HG03457 (cell line): ENCODE results near the gene CERS3.
"Not testable (repeated sequence)": the region's sequence is repeated elsewhere in the genome, so short reads cannot be mapped to it uniquely, and the experiment has no call there.

Experiments used
- ATAC-seq: cut with Tn5 transposase; IDR thresholded peaks from one replicate; pipeline ENCODE4 v1.9.1; 2021; ENCODE audit warnings: moderate number of reproducible peaks; ENCODE audit not compliant: unreplicated experiment

CERS3 gene

DNA sequence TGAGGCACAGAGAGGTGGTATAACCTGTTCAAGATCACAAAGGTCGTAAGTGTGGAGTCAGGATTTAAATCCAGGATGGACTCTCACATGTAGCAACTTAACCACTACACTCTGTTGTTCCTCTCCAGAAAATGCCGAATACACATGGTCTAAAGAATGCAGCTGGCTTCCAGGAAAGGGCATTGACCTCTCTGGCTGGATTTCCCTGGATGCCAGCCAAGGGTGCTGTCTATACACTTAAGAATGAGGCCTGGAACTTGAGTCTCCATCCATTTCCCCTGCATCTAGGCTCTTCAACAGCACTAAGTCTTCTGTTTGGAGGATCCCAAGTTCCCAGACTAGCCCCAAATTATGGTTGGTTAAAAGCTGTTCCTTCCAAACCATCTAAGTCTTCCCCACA lies 60.5 kb downstream of the CERS3 start:
- no peak for ATAC-seq

DNA sequence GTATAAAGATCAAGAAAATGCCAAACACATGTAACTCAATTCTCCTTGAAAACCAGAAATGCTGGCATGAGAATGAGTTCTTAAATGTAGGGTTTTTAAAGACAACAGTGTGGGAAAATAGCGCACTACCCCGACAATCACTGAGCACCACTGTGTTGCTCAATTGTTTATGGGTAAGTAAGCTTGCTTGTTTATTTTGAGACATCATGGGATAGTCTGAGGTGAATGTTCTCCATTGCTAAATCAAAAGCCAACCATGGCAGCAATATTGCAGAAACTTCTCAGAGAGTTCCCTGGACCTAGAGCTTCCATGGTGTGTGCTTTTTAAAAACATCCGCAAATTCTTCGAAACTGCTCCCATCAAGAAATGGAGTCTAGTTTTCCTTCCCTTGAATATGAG lies 62.7 kb downstream of the CERS3 start:
- ATAC-seq = no peak

DNA sequence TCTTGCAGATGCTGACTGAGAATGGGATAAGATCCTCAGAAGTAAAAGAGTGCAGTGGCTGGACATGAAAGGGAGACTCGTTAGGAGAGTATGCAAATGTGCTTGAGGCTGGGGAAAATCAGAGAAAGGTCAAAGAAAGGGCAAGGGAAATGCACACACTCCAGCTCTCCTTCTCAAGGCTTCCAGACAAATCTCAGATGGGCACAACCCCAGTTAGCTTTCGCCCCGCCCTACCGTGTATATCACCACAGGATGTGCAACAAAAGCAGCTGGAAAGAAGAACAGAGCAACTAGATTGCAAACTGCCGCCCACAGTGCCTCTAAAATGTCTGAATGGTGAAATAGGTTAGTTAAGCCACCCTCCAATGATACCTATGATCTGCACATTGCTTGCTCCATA lies 63.9 kb downstream of the CERS3 start:
- no peak for ATAC-seq

DNA sequence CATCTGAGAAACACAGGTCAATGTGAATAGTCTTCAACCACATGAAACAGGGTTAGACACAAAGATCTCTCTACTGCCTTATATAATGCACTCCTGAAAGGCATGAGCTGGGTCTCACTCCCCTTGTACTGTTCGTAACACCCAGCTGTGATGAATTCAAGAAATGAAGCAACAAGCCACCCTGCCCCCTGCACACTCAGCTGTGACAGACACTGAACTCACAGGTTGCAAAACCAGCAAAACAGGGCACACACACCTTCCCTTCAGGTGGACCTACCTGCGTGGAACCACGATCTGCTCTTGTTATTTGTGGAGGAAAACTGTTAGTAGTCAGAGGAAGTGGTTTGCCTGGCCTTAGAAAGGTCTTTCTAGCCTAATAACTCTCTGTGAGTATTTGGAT lies 64.5 kb downstream of the CERS3 start:
- ATAC-seq = no peak

DNA sequence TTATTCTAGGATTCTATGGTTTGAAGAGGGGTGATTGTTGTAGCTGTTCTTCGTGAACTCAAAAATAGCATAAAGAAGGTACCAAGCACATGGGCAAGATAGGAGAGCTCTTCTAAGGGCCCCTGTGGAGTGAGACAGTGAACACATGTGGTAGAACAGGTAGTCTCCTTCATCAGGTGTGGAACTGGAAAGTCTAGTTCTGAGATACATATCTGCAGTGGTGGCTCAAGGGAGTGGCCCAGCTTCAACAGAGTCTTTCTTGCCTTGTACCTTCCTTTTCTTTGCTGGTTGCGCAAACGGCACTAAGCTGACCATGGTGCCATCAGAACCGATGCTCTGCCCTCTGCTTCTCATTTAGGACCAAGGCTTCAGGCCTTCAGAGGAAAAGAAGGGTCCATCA lies 65.2 kb downstream of the CERS3 start:
- no peak for ATAC-seq

DNA sequence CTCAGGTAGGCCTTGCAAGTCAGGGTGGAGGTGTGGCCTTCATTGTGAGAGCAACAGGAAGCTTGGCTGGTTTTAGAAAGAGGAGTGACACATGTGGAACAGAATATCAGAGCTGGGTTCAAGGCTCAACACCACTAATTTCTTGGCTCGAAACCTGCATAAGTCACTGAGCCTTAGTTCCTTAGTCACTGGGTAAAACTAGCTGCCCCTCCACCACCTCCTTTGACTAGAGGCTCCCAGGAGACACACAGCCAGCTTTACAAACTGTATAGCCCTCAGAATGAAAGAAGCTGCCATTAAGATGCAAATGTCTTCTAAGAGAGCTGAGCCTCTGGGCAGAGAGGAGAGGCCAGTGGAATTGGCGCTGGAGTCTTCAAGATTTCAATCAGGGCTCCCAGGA lies 67.7 kb downstream of the CERS3 start:
- ATAC-seq = no peak

DNA sequence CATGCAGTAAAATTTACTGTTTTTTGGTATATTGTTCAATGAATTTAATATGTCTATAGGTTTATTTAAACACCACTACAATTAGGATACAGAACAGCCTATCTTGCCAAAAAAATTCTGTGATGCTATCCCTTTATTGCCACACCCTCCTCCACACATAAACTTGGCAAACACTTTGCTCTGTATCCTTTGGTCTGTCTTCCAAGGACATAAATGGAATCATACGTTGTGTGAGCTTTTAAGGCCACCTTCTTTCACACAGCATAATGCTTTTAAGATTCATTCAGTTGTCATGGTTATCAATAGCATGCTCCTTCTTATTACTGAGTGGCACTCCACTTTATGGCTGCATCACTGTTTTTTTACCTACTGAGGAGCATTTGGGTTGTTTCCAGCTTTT lies 71.5 kb downstream of the CERS3 start:
- ATAC-seq = no peak

DNA sequence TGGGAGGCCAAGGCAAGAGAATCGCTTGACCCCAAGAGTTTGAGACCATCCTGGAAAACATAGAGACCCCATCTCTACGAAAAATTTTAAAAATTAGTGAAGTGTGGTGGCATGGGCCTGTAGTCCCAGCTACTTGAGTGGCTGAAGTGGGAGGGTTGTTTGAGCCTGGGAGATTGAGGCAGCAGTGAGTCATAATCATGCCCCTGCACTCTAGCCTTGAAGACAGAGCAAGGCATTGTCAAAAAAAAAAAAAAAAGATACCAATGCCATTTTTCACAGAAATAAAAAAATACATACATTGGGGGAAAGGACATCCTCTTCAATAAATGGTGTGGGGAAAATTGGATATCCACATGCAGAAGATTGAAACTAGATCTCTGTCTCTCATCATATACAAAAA lies 74.6 kb downstream of the CERS3 start:
- no peak for ATAC-seq

DNA sequence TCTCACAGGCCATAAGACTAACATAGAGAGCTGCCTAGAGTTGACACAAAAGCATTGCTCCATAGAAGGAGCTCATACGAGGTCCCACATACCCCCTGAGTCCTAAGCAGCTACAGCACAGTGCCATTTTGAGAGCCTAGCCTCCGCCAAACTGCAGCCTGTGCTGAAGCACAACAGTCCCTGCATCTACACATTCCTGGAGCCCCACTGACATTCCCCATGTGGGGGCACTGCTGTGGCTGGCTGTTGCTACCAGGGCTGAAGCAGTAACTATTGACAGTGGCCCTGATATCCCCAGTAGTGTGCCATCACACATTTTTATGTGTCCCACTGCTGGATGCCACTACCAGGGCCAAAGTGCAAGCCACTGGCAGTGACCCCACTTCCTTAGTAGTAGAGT lies 80.3 kb downstream of the CERS3 start:
- ATAC-seq = no peak

DNA sequence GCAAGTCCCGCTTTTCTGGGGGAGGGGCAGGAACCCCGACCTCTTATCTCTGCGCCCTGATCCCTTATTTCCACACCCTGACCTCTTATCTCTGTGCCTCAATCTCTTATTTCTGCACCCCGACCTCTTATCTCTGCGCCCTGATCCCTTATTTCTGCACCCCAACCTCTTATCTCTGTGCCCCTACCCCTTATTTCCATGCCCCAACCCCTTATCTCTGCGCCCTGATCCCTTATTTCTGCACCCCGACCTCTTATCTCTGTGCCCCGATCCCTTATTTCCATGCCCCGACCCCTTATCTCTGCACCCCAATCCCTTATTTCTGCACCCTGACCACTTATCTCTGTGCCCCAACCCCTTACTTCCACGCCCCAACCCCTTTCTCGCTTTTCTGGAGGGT lies 87.7 kb downstream of the CERS3 start:
- ATAC-seq = not testable (repeated sequence)

DNA sequence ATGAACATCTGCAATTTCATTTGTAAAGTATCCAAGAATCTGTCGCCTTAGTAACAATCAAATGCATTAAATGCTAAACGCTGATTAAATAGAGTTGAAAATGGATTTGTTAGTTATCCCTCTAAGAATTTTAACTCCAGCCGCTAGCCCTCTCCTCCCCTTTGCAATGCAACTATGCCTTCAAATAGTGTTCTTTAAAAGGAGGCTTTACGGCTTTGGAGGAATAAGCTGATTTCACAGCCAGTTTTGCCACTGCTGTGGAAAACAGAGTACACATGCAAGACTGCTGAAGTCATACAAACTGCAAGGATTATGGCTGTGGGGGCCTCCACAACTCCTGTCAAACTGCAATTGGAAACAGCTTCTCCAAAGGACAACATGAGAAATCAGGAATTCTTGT lies 89.2 kb downstream of the CERS3 start:
- no peak for ATAC-seq

DNA sequence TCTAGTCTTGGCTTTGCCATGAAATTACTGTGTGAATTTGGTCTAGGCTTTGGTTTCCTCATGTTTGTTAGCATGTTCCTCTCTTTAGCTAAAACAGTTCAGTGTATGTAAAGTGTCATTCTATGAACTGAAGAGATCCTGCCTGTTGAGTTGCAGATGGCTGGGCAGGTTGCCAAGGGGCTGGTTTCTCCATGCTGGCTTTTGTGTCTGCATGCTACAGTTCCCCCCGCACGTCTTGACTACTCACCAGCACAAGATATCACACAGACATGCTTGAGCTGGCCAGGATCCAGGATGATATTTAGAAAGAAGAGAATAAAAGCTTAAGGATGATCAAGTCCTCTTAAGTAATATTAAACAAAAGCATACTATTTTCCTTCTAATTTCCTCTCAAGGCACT lies 90.2 kb downstream of the CERS3 start:
- no peak for ATAC-seq

DNA sequence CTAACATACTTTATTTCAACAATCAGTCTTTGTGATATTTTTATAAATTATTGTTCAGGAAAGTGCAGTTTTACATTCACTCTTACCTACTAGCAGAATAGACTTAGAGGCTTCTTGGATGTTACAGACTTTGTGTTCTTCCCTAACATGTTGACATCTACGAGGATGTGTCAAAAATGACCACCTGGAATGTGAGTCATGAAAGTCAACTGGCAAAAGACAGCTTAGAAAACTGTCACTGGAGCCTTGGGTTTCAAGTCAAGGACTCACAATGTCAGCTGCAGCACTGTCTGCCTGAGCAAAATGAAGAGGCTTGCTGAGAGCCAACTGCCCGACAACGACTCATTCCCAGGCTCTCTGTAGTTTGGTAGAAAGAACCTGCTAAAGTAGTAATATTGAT lies 91.5 kb downstream of the CERS3 start:
- ATAC-seq = no peak

DNA sequence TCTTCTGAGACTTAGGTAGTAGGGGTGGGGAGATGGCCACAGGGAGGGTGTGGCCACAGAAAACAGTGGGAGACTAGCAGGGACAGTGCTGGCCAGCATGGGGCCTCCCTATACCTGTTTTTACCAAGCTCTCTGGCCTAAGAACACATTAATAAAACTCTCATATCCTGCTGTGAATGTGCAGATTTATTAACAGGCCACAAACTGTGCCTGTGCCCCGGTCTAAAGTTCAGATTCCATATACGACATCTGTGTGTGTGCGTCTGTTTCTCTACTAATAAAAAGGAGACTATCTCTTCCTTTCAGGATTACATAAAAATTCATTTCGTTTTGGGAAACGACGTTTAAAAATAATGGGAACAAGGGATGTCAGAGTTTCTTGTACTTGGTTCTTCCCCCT lies 94.2 kb downstream of the CERS3 start:
- no peak for ATAC-seq

DNA sequence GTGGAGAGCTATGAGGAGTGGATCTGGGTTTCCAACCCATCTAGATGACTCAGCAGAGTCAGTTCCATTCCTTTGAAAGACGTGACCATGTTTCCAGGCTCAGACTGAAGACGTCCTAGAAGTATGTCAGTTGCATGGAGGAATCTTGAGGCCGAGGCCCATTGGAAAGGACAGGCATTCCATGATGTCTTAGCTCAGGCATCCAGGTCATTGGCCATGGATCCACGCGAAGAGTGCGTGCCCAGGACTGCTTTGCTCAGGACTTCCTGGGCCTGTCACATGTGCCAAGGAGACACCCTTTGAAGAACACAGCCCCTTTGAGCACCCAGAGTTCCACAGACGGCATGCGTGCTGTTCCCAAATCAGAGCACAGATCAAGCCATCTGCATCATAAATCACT lies 94.7 kb downstream of the CERS3 start:
- ATAC-seq = no peak

DNA sequence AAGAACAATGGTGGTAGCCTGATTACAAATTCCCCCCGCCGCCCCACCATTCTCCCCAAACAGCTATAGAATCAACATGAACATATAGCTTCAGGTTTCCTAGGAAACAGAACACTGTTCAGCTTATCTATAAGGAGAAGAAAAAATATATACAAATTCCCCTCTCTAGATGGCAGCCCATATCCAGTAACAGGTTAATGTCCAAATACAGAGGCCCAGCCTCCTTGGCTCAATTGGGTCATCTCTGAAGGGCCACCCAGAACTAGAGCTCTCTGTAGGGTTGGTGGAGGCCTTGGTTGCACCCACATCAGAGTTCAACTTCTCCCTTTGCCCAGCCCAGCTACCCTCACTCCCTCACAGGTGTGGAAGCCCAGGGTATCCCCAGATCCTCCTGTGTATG lies 95.4 kb downstream of the CERS3 start:
- no peak for ATAC-seq

DNA sequence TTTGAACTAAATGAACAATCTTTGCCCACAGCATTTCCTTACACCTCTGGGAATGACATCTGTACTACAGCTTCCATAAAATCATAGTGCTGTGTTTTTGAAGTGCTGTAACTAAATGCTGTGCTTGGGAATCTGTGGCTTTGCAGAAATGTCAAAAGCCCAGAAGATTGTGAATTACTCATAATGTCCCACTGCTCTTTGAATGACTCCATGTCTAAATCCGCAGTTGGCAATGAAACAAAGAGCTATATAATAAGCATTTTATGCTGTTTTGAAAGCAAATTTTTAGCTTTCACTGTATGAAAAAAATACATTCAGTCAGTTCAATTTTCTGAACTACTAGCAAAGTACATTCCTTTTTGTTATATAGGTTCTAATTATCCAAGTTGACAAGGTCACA lies 98.3 kb downstream of the CERS3 start:
- no peak for ATAC-seq

DNA sequence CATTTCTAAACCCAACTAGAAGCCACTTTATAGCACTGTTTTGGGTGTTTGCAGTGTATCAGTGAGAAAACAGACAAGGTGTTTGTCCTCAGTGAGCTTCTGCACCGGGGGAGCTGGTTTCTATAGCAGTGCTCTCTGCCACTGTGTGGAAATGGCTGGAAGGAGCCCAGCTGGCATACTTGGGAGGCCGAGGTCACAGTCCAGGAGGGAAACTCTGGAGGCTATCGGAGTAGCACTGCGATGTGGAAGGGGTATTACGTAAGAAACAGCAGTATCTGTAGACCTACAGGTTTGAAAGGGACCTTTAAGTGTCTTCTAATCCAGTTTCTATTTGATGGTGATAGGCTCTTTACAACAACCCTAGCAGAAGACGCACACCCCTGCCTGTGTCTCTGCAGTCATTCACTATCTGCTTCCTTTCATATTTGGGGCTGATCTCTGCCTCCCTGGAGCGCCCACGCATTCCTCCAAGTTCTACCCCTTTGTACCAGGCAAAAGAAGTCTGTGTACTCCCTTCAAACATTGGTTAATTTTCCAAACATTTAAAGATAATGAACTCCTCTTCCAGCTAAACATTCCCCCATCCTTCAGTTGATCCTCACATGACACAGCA lies 99.5 kb downstream of the CERS3 start:
- ATAC-seq = no peak

DNA sequence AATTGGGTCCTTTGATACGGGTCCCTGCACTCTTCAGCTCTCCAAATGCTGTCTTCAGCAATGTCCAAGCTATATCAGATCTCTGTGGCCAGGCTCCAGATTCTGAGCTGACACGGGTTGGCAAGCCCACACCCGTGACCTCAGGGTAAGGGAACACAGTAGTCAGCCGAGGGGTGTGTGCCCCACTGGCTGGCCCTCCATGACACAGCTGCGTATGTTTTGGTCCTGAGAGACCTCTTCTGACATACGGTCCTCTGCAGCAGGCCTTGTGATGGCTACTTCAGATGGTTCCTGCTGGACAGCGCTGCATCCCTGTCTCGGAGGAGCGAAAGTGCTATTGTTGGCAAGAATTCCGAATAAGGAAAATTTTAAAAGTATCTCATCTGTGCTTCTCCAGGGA lies 101.8 kb downstream of the CERS3 start:
- no peak for ATAC-seq

DNA sequence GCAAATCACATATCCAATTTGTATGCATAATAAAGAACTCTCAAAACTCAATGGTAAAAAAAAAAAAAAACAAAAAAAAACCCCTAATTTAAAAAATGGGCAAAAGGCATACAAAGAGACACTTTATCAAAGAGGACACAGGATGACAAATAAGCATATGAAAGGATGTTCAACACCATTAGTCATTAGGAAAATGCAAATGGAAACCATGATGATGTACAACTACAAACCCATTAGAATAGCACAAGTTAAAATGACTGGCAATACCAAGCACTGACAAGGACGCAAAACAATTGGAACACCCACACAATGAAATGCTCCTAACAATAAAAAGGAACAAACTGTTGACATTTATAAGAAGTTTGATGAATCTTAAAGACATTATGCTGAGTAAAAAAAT lies 123.6 kb downstream of the CERS3 start:
- no peak for ATAC-seq

DNA sequence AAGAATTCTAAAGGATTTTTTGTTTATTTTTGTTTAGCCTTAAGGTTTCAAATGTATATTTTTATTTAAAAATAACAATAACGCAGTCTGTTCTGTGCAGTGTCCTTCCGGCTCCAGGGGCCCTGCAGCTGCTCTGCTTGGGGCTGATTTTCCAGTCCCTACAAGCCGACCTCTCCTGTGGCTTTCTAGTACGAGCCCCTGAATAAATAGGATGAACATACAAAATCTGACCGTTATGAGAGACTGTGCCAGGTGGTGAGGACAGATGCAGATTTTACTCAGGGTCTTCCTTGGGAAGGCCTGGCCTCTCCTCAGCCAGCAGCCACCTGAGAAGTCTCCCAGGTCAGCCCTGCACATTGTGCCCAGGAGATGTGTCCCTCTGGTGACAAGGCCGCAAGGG lies 127.8 kb downstream of the CERS3 start:
- ATAC-seq = no peak

DNA sequence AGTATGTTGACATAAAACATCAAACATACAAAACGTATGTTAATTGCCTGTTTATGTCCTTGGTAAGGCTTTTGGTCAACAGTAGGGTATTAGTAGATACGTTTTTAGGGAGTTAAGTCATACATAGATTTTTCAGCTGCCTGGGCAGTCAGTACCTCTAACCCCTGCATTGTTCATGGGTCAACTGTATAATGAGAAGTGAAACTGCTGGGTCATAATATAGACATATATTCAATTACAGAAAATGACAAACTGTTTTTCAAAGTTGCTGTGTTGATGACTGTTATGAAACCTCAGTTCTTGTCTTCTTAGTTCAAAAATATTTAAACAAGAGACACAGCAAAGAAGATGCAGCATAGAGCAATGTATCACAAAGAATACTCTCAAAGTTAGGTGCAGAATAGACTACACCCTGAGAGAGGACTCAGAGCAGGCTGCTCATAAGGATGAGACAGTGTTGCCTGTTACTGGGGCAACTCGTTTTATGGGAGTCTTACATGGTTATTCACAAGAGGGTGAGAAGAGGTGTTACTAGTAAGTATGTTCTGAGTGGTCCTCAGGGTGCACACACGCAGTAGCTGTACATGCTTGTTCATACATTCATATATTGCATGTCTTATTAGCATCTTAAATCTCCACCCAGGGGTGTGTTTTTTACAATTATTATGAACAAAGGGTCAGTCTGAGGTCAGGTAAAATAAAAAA lies 133.9 kb downstream of the CERS3 start:
- ATAC-seq = no peak

DNA sequence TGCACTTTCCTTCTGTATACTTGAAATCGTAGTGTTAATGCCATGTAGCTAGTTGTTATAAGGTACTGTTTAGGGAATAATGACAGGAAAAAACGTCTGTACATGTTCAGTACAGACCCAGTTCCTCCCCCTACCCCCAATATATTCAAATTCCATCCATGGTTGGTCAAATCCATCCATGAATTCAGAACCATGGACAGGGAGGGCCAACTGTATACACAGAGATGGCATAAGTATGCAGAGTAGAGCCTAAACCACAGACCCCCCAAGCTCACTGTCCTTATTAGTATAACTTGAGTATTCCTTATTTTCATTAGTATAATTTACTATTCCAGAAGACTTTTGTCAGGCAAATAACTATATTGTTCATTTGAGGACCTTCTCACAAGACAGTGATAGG lies 135.7 kb downstream of the CERS3 start:
- ATAC-seq = no peak
